Sciatic nerve (tissue), 2 donors: ENCODE results near the gene ULBP3. TPM values are rescaled to one million over a fixed set of nuclear protein-coding genes. Genes with fewer than 3 reads are reported as not detected.
"Not testable (repeated sequence)": the region's sequence is repeated elsewhere in the genome, so short reads cannot be mapped to it uniquely, and the experiment has no call there.

Experiments used
- ATAC-seq: fragments of 200-7000 bp; cut with Tn5 transposase; one replicate; pipeline ENCODE4 v1.9.1; 2020; ENCODE audit warnings: mild to moderate bottlenecking, moderate library complexity
- DNase-seq: peaks from one replicate; pipeline ENCODE4 v3.0.0-alpha.2; 2020; ENCODE audit warnings: low spot score
- intact Hi-C: fragments of 100-400 bp; cut with DNase I; formaldehyde crosslinking; loops from one replicate; pipeline ENCODE4 v1.14.2; 2022
- total RNA-seq: library from RNA; stranded (reverse); fragmentation: NEBNext Ultra II Directional; extraction: Animal tissue kit (Norgen Biotek cat#: 25700); gene quantifications from one replicate; pipeline ENCODE4 v1.2.1, GENCODE V29; 2021
- donor health status: DM: no; HTN: no; CAD: no.
- donor health status: DM: no; HTN: no; CAD: no.

ULBP3 gene
- total RNA-seq, 1 donor from 2014 or later = 2.9 TPM

DNA sequence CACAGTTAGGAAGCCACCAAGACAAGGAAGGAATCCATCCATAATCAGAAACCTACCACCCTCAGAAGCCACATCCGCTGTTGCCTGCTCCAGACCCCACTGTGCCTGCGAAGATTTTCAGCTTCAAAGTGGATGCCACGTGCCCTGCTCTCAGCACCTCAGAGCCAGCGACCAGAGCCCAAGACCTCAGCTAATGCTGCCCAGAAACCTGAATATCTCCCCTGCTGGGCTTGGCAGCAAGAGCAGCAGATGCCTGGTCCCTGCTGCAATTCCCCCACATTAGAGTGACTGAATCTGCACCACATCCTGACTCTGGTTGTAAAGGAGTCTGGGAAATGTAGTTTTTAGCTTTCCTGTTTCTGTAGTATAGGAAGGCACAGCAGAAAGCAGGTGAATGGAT is 10.7 kb upstream of the ULBP3 start:
- intact Hi-C loops = loop anchor here (10.0 kb wide), 2 partner anchors 315 to 735 kb away; no protein-coding TSS in a partner anchor
- DNase-seq (no peak), ATAC-seq (no peak)

GRCh38 chr6:150078788-150079187 is 9.9 kb upstream of the ULBP3 start:
- no peak for DNase-seq
- intact Hi-C loops = loop anchor here (10.0 kb wide), 2 partner anchors 316 to 736 kb away; no protein-coding TSS in a partner anchor
- no peak for ATAC-seq

DNA sequence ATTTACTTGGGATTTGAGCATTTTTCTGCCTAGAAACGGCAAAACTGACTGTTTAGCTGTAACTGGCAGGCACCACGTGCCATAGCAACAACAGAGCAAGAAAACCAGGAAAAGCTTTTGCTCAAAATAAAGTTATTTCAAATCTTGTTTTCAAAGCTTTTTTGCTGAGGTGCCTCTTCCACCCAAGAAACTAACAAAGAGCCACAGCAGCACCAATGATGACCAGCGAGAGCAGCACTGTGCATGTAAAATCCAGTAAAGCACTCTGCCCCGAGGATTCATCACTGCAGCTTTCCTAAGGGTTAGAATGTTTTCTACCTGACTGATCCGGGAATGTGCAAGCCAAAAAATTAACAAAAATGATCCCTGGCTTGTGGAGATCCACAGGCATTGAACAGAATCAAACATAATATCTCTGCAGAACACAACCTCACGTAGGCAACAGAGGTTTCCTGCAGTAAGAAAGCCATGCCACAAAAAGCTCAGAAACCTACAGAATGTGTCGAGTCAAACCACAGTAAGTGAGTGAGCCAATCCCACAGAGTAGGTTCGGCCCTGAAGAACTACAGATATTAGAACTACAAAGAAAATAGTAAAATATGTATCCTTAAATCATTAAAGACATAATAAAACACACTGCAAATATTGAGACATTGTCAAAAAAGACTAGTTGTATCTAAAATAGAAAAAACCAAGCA is 7.4 kb upstream of the ULBP3 start:
- intact Hi-C loops = loop anchor here (10.0 kb wide), 2 partner anchors 318 to 738 kb away; no protein-coding TSS in a partner anchor
- ATAC-seq (no peak), DNase-seq (no peak)

- intact Hi-C loops = loop anchor here (10.0 kb wide), 2 partner anchors 320 to 740 kb away; no protein-coding TSS in a partner anchor
- no peak for DNase-seq
- ATAC-seq = no peak
Measured at GRCh38 chr6:150075034-150075421, 6.1 kb upstream of the ULBP3 start.

- not testable (repeated sequence) for ATAC-seq, DNase-seq
- intact Hi-C loops = loop anchor here (10.0 kb wide), 2 partner anchors 320 to 740 kb away; no protein-coding TSS in a partner anchor
Measured at GRCh38 chr6:150074396-150075033, 5.6 kb upstream of the ULBP3 start.

DNA sequence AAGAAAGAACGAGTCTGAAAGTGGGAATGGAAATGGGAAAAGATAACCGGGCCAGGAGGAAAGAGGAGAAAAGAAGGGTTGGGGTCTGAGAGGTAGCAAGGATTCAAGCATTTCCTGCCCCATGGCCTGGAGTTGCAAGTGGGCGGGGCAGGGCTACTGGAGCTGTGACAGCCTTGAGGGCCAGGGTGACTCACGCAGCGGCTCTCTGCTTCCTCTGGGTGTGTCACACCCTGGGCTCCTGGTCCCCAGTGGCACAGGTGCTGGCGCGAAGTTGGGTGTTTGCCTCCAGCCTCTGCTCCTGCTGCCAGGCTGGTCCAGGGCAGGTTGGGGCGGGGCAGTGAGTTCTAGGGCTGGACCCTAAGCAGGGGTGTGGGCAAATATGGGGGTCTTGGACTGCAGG is 3.3 kb upstream of the ULBP3 start:
- intact Hi-C loops = loop anchor here (10.0 kb wide), 2 partner anchors 323 to 743 kb away; no protein-coding TSS in a partner anchor
- no peak for DNase-seq
- no peak for ATAC-seq

- DNase-seq (no peak), ATAC-seq (no peak)
- intact Hi-C loops = loop anchor here (10.0 kb wide), 2 partner anchors 324 to 744 kb away; no protein-coding TSS in a partner anchor
Measured at GRCh38 chr6:150070236-150070818, 1.4 kb upstream of the ULBP3 start.

GRCh38 chr6:150069706-150070105 is 785 bp upstream of the ULBP3 start:
- DNase-seq (no peak), ATAC-seq (no peak)
- intact Hi-C loops = loop anchor here (10.0 kb wide), 2 partner anchors 325 to 745 kb away; no protein-coding TSS in a partner anchor

- DNase-seq = no peak
- ATAC-seq = no peak
- intact Hi-C loops = no loop called here
Measured at GRCh38 chr6:150068151-150068550, 770 bp downstream of the ULBP3 start.

GRCh38 chr6:150065083-150065482 is 3.8 kb downstream of the ULBP3 start:
- intact Hi-C loops = no loop called here
- ATAC-seq (no peak), DNase-seq (no peak)

DNA sequence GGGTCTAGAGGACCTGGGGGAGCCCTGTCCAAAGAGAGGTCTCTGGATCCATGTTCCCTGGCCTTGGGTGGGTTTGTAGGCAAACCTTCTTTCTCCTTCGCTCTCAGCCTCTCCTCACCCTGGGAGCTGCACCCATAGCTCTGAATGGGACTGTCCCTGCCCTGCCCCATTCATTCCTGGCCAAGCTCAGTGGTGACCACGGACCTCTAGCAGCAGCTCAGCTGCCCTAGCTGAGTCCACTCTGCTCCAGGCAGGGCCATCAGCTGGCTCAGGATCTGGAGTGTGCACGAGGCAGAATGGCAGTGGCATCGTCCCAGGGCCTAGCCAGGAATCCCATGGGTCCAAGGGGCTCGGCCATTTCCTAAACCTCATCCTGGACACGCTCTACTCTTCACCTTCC is 5.3 kb downstream of the ULBP3 start:
- intact Hi-C loops = no loop called here
- no peak for ATAC-seq
- no peak for DNase-seq

DNA sequence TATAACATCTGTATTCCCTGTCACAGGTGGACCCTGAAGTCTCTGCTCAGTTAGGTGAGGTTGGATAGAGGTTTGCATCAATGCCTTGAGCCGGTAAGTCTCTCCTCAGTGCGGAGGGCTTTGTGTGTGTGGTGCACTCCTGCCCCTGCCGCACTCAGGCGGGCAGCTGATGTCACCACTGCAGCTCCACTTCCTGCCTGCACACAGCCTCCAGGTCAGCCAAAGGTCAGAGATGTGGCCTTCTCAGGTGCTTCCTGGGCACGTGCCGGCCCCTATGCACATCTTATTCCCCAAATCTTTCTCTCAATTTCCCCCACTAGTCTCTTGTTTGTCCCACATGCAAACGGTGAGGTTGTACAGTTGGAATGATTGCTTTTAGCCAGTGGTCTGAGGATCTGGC is 8.9 kb downstream of the ULBP3 start:
- DNase-seq, intact Hi-C loops, ATAC-seq: not testable (repeated sequence)

DNA sequence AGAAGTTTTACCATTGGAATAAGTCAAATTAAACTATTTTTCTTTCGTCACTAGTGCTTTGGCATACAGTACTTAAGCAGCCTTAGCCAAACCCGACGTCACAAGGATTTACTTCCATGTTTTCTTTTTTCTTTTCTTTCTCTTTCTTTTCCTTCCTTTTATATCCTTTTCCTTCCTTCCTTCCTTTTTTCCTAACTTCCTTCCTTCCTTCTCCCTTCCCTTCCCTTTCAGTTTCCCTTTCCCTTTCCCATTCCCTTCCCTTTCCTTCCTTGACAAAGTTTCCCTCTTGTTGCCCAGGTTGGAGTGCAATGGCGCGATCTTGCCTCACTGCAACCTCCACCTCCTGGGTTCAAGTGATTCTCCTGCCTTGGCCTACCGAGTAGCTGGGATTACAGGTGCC is 9.9 kb downstream of the ULBP3 start:
- intact Hi-C loops = no loop called here
- ATAC-seq (no peak), DNase-seq (no peak)

GRCh38 chr6:150058231-150058792 is 10.6 kb downstream of the ULBP3 start:
- DNase-seq = no peak
- intact Hi-C loops = no loop called here
- no peak for ATAC-seq

GRCh38 chr6:150057501-150057951 is 11.4 kb downstream of the ULBP3 start:
- ATAC-seq = no peak
- intact Hi-C loops = no loop called here
- no peak for DNase-seq

DNA sequence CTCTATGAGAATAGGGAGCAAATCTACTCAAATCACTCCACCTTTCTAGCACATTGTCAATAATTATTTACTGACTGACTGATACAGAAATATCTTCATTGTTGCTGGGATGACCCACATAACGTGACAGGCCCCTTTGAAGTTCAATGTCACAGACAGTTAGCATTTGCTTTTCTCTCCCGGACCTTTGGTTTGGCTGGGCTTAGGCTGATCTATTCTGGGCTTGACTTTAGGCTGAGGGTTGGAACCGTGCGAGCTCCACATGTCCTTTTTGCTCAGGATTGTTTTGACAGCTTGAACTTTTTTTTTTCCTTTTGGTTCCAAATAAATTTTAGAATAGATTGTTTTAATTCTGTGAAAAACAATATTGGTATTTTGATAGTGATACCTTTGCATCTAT is 12.0 kb downstream of the ULBP3 start:
- ATAC-seq (no peak), DNase-seq (no peak)
- intact Hi-C loops = no loop called here

- ATAC-seq (no peak), DNase-seq (no peak)
- intact Hi-C loops = no loop called here
Measured at GRCh38 chr6:150056156-150056555, 12.8 kb downstream of the ULBP3 start.

GRCh38 chr6:150055131-150055530 is 13.8 kb downstream of the ULBP3 start:
- DNase-seq (no peak), ATAC-seq (no peak)
- intact Hi-C loops = no loop called here

GRCh38 chr6:150053450-150053849 is 15.5 kb downstream of the ULBP3 start:
- intact Hi-C loops = no loop called here
- DNase-seq (no peak), ATAC-seq (no peak)
